Trophoblast cell (in vitro differentiated cells and primary cell): ENCODE measurements around the gene RNFT2.

ENCODE experiments used
- DNase-seq, 2 donors: peaks; one replicate each; pipeline ENCODE4 v3.0.0-alpha.2; 2016
- H2AFZ ChIP-seq: 2 replicates; pipeline ENCODE4 v1.6.1; 2013; ENCODE audit warnings: low read length, moderate library complexity, mild to moderate bottlenecking; ENCODE audit not compliant: insufficient read depth, poor library complexity
- H2AK5ac ChIP-seq: 2 replicates; pipeline ENCODE4 v1.6.1; 2013; ENCODE audit warnings: mild to moderate bottlenecking, low read length
- H2BK120ac ChIP-seq: 2 replicates; pipeline ENCODE4 v1.6.1; 2013; ENCODE audit warnings: low read length, mild to moderate bottlenecking, moderate library complexity; ENCODE audit not compliant: insufficient read depth, poor library complexity
- H2BK12ac ChIP-seq: 2 replicates; pipeline ENCODE4 v1.6.1; 2013; ENCODE audit warnings: mild to moderate bottlenecking, low read length, moderate library complexity
- H2BK5ac ChIP-seq: 2 replicates; pipeline ENCODE4 v1.6.1; 2013; ENCODE audit warnings: low read length, low read depth, moderate library complexity, mild to moderate bottlenecking; ENCODE audit not compliant: poor library complexity
- H3K14ac ChIP-seq: 2 replicates; pipeline ENCODE4 v1.6.1; 2013; ENCODE audit warnings: mild to moderate bottlenecking, low read length
- H3K18ac ChIP-seq: 2 replicates; pipeline ENCODE4 v1.6.1; 2013; ENCODE audit warnings: mild to moderate bottlenecking, low read length
- H3K23ac ChIP-seq: 2 replicates; pipeline ENCODE4 v1.6.1; 2013; ENCODE audit warnings: low read length
- H3K27ac ChIP-seq: 2 replicates; pipeline ENCODE4 v1.5.1; 2013; ENCODE audit warnings: low read depth, mild to moderate bottlenecking, inconsistent platforms, low read length, moderate library complexity
- H3K27me3 ChIP-seq: 2 replicates; pipeline ENCODE4 v1.6.1; 2013; ENCODE audit warnings: inconsistent platforms, mild to moderate bottlenecking, low read length, moderate library complexity; ENCODE audit not compliant: insufficient read depth
- H3K36me3 ChIP-seq, 2 experiments: 1 replicate in 1 of 2; 2 replicates in 1 of 2; pipeline ENCODE4 v1.6.1; 2013; ENCODE audit warnings: low read length in 2 of 2, mild to moderate bottlenecking in 2 of 2, moderate library complexity in 1 of 2; ENCODE audit not compliant: insufficient read depth in 2 of 2, control insufficient read depth in 1 of 2
- H3K4ac ChIP-seq: 2 replicates; pipeline ENCODE4 v1.6.1; 2013; ENCODE audit warnings: low read depth, mild to moderate bottlenecking, low read length, moderate library complexity
- H3K4me1 ChIP-seq, 2 experiments: 1 replicate in 1 of 2; 2 replicates in 1 of 2; pipeline ENCODE4 v1.6.1; 2013; ENCODE audit warnings: low read length in 2 of 2, mild to moderate bottlenecking in 2 of 2, moderate library complexity in 1 of 2; ENCODE audit not compliant: insufficient read depth in 2 of 2, control insufficient read depth in 1 of 2
- H3K4me2 ChIP-seq: 2 replicates; pipeline ENCODE4 v1.6.1; 2013; ENCODE audit warnings: inconsistent platforms, mild to moderate bottlenecking, low read length, moderate library complexity
- H3K4me3 ChIP-seq: 2 replicates; pipeline ENCODE4 v1.5.1; 2013; ENCODE audit warnings: mild to moderate bottlenecking, low read depth, low read length, inconsistent platforms
- H3K79me1 ChIP-seq: one replicate; pipeline ENCODE4 v1.6.1; 2013; ENCODE audit warnings: low read length
- H3K79me2 ChIP-seq: 2 replicates; pipeline ENCODE4 v1.6.1; 2013; ENCODE audit warnings: low read length, mild to moderate bottlenecking; ENCODE audit not compliant: control insufficient read depth, insufficient read depth, poor library complexity
- H3K9ac ChIP-seq: 2 replicates; pipeline ENCODE4 v1.6.1; 2013; ENCODE audit warnings: mild to moderate bottlenecking, low read length
- H3K9me3 ChIP-seq: 2 replicates; pipeline ENCODE4 v1.6.1; 2013; ENCODE audit warnings: low read depth, mild to moderate bottlenecking, control low read depth, inconsistent platforms, low read length; ENCODE audit not compliant: insufficient read depth
- H4K12ac ChIP-seq: 2 replicates; pipeline ENCODE4 v1.6.1; 2013; ENCODE audit warnings: low read depth, mild to moderate bottlenecking, low read length, moderate library complexity
- H4K8ac ChIP-seq: 2 replicates; pipeline ENCODE4 v1.6.1; 2013; ENCODE audit warnings: low read depth, mild to moderate bottlenecking, low read length, moderate library complexity
- H4K91ac ChIP-seq: one replicate; pipeline ENCODE4 v1.6.1; 2013; ENCODE audit warnings: low read depth, mild to moderate bottlenecking, low read length, moderate library complexity
- WGBS: extraction: QIAGEN DNeasy Blood & Tissue Kit; methylation state at CpG from one replicate; pipeline ENCODE4 v1.1.7; 2013; ENCODE audit warnings: missing lambda C conversion rate; ENCODE audit not compliant: insufficient read length, insufficient coverage; ENCODE audit errors: extremely low coverage; 5-methylcytosine and 5-hydroxymethylcytosine counted together

The RNFT2 gene

GRCh38 chr12:116735084-116735483 lies 3.0 kb upstream of the RNFT2 start:
- H3K4me3 ChIP-seq = no peak overlapping the region
- no peaks in the 10 kb centered on the region for H3K9me3 ChIP-seq
- no peak overlapping the region for H2AFZ ChIP-seq
- H3K9ac ChIP-seq = no peak overlapping the region
- peaks cover 9% of the 10 kb centered on the region for H3K79me2 ChIP-seq
- no peak overlapping the region for H4K8ac ChIP-seq
- peaks cover 3 to 6% of the 10 kb centered on the region in 2 experiments for H3K36me3 ChIP-seq
- no peak overlapping the region for H3K4ac ChIP-seq
- no peak overlapping the region for H3K14ac ChIP-seq
- H4K91ac ChIP-seq = no peak overlapping the region
- H2BK120ac ChIP-seq = no peak overlapping the region
- H3K27me3 ChIP-seq = no peaks in the 10 kb centered on the region
- H3K18ac ChIP-seq = no peak overlapping the region
- no peak overlapping the region for H2BK5ac ChIP-seq
- no peak overlapping the region for H3K23ac ChIP-seq
- 100% methylated on average over 1 of the region's 10 CpGs for WGBS
- H3K4me2 ChIP-seq = no peak overlapping the region
- no peak overlapping the region for H4K12ac ChIP-seq
- no peak overlapping the region for H3K27ac ChIP-seq
- peaks cover 5% of the 10 kb centered on the region for H3K79me1 ChIP-seq
- no peak for DNase-seq
- H2BK12ac ChIP-seq = no peak overlapping the region
- H3K4me1 ChIP-seq = peaks cover 9 to 12% of the 10 kb centered on the region in 2 experiments
- H2AK5ac ChIP-seq = no peak overlapping the region

GRCh38 chr12:116735951-116736599 lies 2.0 kb upstream of the RNFT2 start:
- no peak overlapping the region for H3K4me3 ChIP-seq
- peak overlapping the region; percentile 37 for H4K8ac ChIP-seq
- H3K9me3 ChIP-seq = no peaks in the 10 kb centered on the region
- H3K79me2 ChIP-seq = peaks cover 9% of the 10 kb centered on the region
- no peak overlapping the region for H3K14ac ChIP-seq
- peaks cover 3 to 6% of the 10 kb centered on the region in 2 experiments for H3K36me3 ChIP-seq
- H3K4me1 ChIP-seq = peaks cover 9 to 12% of the 10 kb centered on the region in 2 experiments
- H3K4me2 ChIP-seq = peak overlapping the region; percentile 45
- H4K12ac ChIP-seq = no peak overlapping the region
- no peaks in the 10 kb centered on the region for H3K27me3 ChIP-seq
- H2AFZ ChIP-seq = no peak overlapping the region
- H2AK5ac ChIP-seq = no peak overlapping the region
- H2BK12ac ChIP-seq = no peak overlapping the region
- peak; percentile 11 to 45 for DNase-seq
- H2BK5ac ChIP-seq = no peak overlapping the region
- peak overlapping the region; percentile 70 for H3K4ac ChIP-seq
- H2BK120ac ChIP-seq = no peak overlapping the region
- H3K27ac ChIP-seq = no peak overlapping the region
- H3K79me1 ChIP-seq = peaks cover 5% of the 10 kb centered on the region
- no peak overlapping the region for H4K91ac ChIP-seq
- no peak overlapping the region for H3K23ac ChIP-seq
- H3K18ac ChIP-seq = no peak overlapping the region
- peak overlapping the region; percentile 16 for H3K9ac ChIP-seq
- no CpG with 5 or more reads among the region's 9 CpGs for WGBS

GRCh38 chr12:116736962-116737773 lies 947 bp upstream of the RNFT2 start:
- Histone ChIP-seq H3K9ac (peak overlapping the region; percentile 70), H3K27me3 (no peaks in the 10 kb centered on the region), H3K79me2 (peaks cover 9% of the 10 kb centered on the region), H4K8ac (peak overlapping the region; percentile 60), H3K4me2 (peak overlapping the region; percentile 85), H2BK5ac (peak overlapping the region; percentile 46), H3K4me1 (peaks cover 9 to 12% of the 10 kb centered on the region in 2 experiments), H2BK120ac (peak overlapping the region; percentile 23), H2AFZ (peak overlapping the region; percentile 8), H3K14ac (peak overlapping the region; percentile 38), H3K79me1 (peaks cover 5% of the 10 kb centered on the region), H3K23ac (no peak overlapping the region), H3K36me3 (peaks cover 0 to 2% of the 10 kb centered on the region in 2 experiments), H2AK5ac (peak overlapping the region; percentile 25), H3K18ac (peak overlapping the region; percentile 35), H4K91ac (peak overlapping the region; percentile 61), H3K27ac (no peak overlapping the region), H3K9me3 (no peaks in the 10 kb centered on the region), H3K4ac (peak overlapping the region; percentile 66), H3K4me3 (peak overlapping the region; percentile 89), H2BK12ac (no peak overlapping the region), H4K12ac (no peak overlapping the region)
- no peak for DNase-seq
- WGBS = no CpG with 5 or more reads among the region's 24 CpGs

- no peaks in the 10 kb centered on the region for H3K27me3 ChIP-seq
- no peak overlapping the region for H3K27ac ChIP-seq
- H4K91ac ChIP-seq = no peak overlapping the region
- H2BK120ac ChIP-seq = no peak overlapping the region
- no peak overlapping the region for H4K12ac ChIP-seq
- H2BK12ac ChIP-seq = no peak overlapping the region
- no peak overlapping the region for H2AFZ ChIP-seq
- WGBS = no CpG with 5 or more reads among the region's 7 CpGs
- peaks cover 5% of the 10 kb centered on the region for H3K79me1 ChIP-seq
- no peak overlapping the region for H3K14ac ChIP-seq
- no peak overlapping the region for H2AK5ac ChIP-seq
- peaks cover 9% of the 10 kb centered on the region for H3K79me2 ChIP-seq
- H3K9ac ChIP-seq = no peak overlapping the region
- no peak overlapping the region for H3K4me3 ChIP-seq
- no peak overlapping the region for H4K8ac ChIP-seq
- no peak for DNase-seq
- no peak overlapping the region for H3K4me2 ChIP-seq
- no peaks in the 10 kb centered on the region for H3K36me3 ChIP-seq
- H3K9me3 ChIP-seq = no peaks in the 10 kb centered on the region
- no peak overlapping the region for H3K23ac ChIP-seq
- H2BK5ac ChIP-seq = no peak overlapping the region
- no peak overlapping the region for H3K18ac ChIP-seq
- no peak overlapping the region for H3K4ac ChIP-seq
- peaks cover 9 to 12% of the 10 kb centered on the region in 2 experiments for H3K4me1 ChIP-seq
Observed at GRCh38 chr12:116739381-116739887, 1.3 kb downstream of the RNFT2 start.
